ENCODE results near the gene YTHDC1.
A peak's percentile ranks its signal among the peaks of the same experiment; 100 is the strongest.
"Not testable (repeated sequence)": the region's sequence is repeated elsewhere in the genome, so short reads cannot be mapped to it uniquely, and the experiment has no call there.

YTHDC1 gene

DNA sequence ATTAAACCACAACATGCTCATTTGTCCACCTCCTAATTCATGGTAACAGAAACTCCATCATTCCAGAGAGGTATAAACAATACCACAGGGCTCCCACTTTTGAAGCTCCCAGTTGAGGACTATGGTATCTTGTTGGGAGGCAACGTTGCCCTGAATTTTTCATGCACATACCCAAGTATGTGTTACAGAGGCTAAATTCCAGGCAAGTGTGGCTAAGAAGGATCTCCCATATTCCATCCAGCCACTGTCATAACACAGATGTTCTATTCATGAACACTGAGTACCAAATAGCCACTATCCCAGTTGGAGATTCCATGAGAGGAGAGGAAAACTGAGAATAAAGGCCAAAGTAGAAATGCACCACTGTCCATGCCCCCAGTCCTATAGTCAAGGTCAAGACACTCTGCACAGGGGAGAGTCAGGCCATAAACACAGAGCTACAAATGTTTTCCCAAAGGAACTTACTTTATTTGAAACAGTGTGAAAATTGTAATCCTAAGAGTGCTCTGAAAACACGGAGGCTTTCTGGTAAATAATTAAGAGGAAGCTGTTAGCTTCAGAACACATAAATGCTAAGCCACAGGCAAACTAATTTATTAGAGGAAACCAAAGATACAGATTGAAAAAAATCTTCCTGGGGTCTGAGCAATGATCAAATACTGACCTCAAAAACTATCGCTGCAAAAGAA lies 62.0 kb downstream of the YTHDC1 start:
- DNase-seq: no peak

DNA sequence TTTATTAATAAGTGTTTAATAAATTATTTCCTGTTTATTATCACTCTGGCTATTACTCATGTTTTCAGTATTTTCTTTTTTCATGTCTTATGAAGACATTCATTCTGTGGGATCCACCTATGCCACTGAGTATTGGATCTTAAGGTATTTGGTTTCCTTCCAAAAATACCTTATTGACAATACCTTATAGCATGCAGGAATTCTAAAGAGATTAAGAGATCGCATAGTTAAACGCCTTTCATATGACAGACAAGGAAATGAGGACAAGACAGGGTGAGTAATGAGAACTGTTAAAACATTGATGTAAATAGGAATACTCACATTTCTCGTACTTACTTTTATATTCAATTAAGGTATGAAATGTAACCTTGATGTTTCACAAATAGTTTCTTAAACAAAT lies 66.2 kb downstream of the YTHDC1 start:
- no peak for DNase-seq

DNA sequence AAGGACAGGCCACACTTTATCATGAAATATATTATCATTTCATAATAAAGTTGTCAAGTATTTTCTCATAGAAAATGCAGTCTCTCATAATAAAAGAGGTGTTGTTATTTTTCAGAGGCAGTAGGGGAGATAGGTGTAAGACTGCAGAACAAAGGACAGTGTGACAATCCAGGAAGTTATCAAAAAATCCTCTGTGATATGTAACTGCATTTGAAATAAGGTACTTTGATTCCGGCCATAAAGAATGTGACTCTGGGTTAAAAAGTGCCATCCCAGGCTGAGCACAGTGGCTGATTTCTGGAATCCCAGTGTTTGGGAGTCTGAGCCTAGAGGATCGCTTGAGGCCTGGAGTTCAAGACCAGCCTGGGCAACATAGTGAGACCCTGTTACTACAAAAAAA lies 66.8 kb downstream of the YTHDC1 start:
- no peak for DNase-seq

DNA sequence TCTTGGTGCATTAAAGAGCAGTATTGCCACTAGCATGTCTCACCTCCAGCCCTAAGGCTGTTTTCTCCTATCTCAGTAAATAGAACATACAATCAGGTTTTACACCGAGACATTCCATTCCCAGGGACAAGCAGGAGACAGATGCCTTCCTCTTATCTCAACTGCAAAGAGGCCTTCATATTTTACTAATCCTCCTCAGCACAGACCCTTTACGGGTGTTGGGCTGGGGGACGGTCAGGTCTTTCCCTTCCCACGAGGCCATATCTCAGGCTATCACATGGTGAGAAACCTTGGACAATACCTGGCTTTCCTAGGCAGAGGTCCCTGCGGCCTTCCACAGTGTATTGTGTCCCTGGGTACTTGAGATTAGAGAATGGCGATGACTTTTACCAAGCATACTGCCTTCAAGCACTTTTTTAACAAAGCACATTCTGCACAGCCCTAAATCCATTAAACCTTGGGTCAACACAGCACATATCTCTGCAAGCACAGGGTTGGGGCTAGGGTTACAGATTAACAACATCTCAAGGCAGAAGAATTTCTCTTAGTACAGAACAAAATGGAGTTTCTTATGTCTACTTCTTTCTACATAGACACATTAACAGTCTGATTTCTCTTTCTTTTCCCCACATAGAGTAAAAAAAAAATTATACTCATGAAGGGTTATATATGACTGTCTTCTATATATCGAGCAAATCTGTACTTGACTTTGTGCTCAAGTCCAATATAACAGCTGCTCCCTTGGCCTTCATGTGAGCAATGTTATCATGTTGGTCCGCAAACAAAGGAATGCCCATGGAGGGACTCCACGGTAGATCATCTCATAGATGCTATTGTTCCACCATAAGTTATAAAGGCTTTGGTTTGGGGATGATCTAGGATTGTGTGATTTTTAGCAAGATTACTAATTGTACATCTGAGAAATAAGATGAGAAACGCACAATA lies 67.8 kb downstream of the YTHDC1 start:
- DNase-seq: not testable (repeated sequence)

DNA sequence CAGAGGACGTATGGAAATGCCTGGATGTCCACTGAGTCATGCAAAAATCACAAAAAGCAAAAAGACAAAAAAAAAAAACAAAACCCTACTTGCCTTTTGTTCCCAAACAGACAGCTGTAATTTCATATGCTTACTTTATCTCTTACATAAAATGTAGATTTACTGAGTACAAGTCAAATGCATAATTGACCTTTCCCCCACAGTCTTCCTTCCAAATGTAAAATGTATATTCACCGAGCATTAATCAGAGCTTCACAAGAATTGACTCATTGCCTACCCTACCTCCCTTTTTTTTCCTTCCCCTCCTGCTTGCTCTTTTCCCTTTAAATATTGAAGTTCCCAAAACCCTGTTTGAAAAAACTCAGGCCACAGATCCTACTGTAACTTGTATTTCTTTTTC lies 71.9 kb downstream of the YTHDC1 start:
- no peak for DNase-seq

DNA sequence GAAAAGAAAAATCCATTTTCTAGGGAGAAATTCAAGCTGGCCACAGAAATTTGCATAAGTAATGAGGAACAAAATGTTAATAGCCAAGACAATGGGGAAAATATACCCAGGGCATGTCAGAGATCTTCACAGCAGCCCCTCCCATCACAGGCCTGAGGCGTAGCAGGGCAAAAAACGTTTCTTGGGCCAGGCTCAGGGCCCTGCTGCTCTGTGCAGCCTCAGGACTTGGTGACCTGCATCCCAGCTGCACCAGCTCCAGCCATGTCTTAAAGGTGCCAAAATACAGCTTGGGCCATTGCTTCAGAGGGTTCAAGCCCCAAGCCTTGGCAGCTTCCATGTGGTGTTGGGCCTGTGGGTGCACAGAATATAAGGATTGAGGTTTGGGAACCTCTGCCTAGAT lies 72.3 kb downstream of the YTHDC1 start:
- DNase-seq: no peak

DNA sequence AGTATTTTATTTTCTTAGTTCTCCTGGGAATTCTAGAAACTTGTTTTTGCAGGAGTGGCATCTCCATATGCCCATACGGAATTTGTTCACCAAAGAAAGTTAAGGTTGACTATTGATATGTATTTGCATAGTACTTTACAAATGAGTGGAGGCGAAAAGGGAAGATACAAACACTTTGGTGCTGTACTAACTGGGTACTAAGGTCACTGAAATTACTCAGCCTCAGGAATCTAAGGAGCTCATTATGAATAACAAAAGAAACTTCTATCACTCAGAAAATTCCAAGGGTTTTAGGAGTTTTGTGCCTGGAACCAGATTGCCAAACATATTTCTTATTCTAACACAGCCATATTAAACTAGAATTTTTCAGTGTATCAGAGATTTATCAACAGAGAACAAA lies 77.0 kb downstream of the YTHDC1 start:
- no peak for DNase-seq

DNA sequence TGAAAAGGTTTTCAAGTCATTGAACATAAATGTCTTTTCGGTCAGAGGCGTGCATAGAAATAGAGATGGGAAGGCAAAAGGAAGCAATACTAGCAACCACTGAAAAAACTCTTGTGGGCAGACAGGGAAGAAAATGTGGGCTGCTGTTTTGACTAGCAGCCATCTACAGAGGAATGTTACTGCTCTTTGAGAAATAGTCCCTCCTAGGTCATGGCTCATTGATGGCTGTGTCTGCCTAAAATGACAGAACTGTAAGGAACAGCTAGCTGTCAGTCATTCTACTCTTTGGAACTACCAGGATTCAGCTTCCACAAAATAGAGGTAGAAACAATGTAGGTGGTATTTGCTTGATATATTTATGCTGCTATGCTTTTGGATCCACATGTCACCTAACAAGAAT lies 77.5 kb downstream of the YTHDC1 start:
- peak; percentile 8 for DNase-seq

DNA sequence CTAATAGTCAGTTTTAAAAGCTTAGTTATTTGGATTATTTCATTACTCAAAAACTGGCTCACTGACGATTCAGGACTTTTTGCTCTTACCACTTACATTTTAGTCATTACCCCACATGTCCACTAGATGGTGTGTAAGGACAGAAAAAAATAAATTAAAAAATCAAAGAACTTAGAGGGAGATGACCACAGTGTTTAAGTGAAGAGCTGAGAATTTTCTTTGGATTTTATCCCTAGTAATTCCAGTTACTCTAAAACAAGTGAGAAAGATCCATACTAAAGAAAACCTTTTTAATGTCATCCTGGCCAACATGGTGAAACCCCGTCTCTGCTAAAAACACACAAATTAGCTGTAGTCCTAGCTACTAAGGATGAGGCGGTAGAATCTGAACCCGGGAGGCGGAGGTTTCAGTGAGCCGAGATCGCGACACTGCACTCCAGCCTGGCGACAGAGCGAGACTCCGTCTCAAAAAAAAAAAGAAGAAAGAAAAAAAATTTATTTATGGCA lies 78.0 kb downstream of the YTHDC1 start:
- peak; percentile 61 for DNase-seq

DNA sequence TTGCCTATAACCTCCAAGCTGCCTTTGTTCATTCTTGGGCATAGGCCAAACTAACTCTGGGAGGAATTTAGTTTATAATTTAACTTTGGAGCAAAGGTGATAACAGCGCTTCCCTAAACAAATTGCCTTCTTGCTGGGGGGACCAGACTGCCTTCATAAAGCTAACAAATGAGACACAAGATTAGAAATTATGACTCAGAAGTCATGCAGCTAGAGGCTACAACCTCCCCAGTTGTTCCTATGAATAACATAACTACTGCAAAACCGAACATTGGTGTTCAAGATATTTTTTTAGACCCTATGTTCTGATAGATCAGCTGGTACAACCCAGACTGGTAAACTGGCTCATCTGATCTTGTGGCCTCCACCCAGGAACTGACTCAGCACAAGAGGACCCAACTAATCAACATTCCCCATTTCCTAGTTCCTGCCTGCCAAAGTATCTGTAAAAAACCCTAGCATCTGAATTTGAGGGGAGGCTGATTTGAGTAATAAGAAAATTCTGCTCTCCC lies 82.4 kb downstream of the YTHDC1 start:
- DNase-seq: peak; percentile 6

DNA sequence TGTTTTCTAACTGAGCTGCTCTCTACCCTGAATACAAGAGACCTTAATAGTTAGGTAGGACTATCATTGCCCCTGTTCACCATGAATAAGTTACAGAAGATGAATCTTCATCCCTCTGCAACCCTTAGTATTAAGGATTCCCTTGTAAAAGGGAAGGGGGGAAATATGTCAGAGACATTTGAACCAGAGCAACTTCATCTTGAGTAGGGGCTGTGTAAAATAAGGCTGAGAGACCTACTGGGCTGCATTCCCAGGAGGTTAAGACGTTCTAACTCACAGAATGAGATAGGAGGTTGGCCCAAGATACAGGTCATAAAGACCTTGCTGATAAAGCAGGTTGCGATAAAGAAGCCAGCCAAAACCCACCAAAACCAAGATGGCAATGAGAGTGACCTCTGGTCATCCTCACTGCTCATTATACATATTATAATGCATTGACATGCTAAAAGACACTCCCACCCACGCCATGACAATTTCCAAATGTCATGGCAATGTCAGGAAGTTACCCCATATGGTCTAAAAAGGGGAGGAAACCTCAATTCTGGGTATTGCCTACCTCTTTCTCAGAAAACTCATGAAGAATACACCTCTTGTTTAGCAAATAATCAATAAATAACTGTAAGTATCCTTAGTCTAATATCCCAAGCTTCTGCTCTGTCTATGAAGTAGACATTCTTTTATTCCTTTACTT lies 84.9 kb downstream of the YTHDC1 start:
- DNase-seq: no peak
